HUES48 (cell line): ENCODE results near the gene POLE.

Source experiments
- H3K27ac ChIP-seq: one replicate; pipeline ENCODE4 v1.7.0; 2013; ENCODE audit warnings: low read depth, low read length, inconsistent platforms
- H3K27me3 ChIP-seq: 2 replicates; pipeline ENCODE4 v1.6.1; 2013; ENCODE audit warnings: mild to moderate bottlenecking, low read length; ENCODE audit not compliant: control insufficient read depth, insufficient read depth
- H3K36me3 ChIP-seq: 2 replicates; pipeline ENCODE4 v1.6.1; 2013; ENCODE audit warnings: low read length; ENCODE audit not compliant: control insufficient read depth, insufficient read depth
- H3K4me1 ChIP-seq: 2 replicates; pipeline ENCODE4 v1.6.1; 2013; ENCODE audit warnings: mild to moderate bottlenecking, low read length; ENCODE audit not compliant: control insufficient read depth, insufficient read depth
- H3K4me3 ChIP-seq: 2 replicates; pipeline ENCODE4 v1.5.1; 2013; ENCODE audit warnings: mild to moderate bottlenecking, low read depth, low read length
- H3K9ac ChIP-seq: 2 replicates; pipeline ENCODE4 v1.6.1; 2013; ENCODE audit warnings: mild to moderate bottlenecking, low read depth, low read length, moderate library complexity
- H3K9me3 ChIP-seq: 2 replicates; pipeline ENCODE4 v1.6.1; 2013; ENCODE audit warnings: low read length; ENCODE audit not compliant: control insufficient read depth, insufficient read depth

POLE gene

GRCh38 chr12:132623072-132623869, 63.9 kb downstream of the POLE start:
- no peak overlapping the region for H3K4me3 ChIP-seq
- H3K27ac ChIP-seq, result no peak overlapping the region
- H3K27me3 ChIP-seq, result peaks cover 15% of the 10 kb centered on the region; the same call in 1 of the 2 replicates
- no peaks in the 10 kb centered on the region for H3K9me3 ChIP-seq
- no peak overlapping the region for H3K9ac ChIP-seq
- no peaks in the 10 kb centered on the region for H3K4me1 ChIP-seq
- H3K36me3 ChIP-seq, result peaks cover 42% of the 10 kb centered on the region

GRCh38 chr12:132622437-132623071, 64.6 kb downstream of the POLE start:
- Histone ChIP-seq H3K27ac (no peak overlapping the region), H3K9ac (no peak overlapping the region), H3K4me3 (no peak overlapping the region)

GRCh38 chr12:132621657-132622435, 65.3 kb downstream of the POLE start:
- Histone ChIP-seq H3K27me3 (peaks cover 29% of the 10 kb centered on the region), H3K36me3 (peaks cover 34% of the 10 kb centered on the region), H3K9me3 (0 out of 2 replicates have a peak, but pooled peaks cover 6% of the 10 kb centered on the region), H3K4me1 (no peaks in the 10 kb centered on the region), H3K4me3 (no peak overlapping the region), H3K9ac (no peak overlapping the region), H3K27ac (no peak overlapping the region)

More at GRCh38 chr12:132622437-132623071, 64.6 kb downstream of the POLE start:
- Histone ChIP-seq H3K27me3 (peaks cover 22% of the 10 kb centered on the region), H3K4me1 (no peaks in the 10 kb centered on the region), H3K9me3 (0 out of 2 replicates have a peak, but pooled peaks cover under 1% of the 10 kb centered on the region), H3K36me3 (peaks cover 39% of the 10 kb centered on the region)

GRCh38 chr12:132620899-132621656, 66.1 kb downstream of the POLE start:
- Histone ChIP-seq H3K27me3 (peaks cover 36% of the 10 kb centered on the region), H3K36me3 (peaks cover 26% of the 10 kb centered on the region), H3K27ac (no peak overlapping the region), H3K9me3 (0 out of 2 replicates have a peak, but pooled peaks cover 7% of the 10 kb centered on the region), H3K9ac (no peak overlapping the region), H3K4me3 (no peak overlapping the region), H3K4me1 (no peaks in the 10 kb centered on the region)

- Histone ChIP-seq H3K4me1 (no peaks in the 10 kb centered on the region), H3K4me3 (no peak overlapping the region), H3K27ac (no peak overlapping the region), H3K36me3 (peaks cover 19% of the 10 kb centered on the region), H3K27me3 (peaks cover 44% of the 10 kb centered on the region), H3K9ac (no peak overlapping the region), H3K9me3 (peaks cover 12% of the 10 kb centered on the region; the same call in 1 of the 2 replicates)
These were observed 66.8 kb downstream of the POLE start for GRCh38 chr12:132620113-132620898.

GRCh38 chr12:132619386-132620112, 67.6 kb downstream of the POLE start:
- Histone ChIP-seq H3K9ac (no peak overlapping the region), H3K9me3 (peaks cover 12% of the 10 kb centered on the region; the same call in 1 of the 2 replicates), H3K4me1 (no peaks in the 10 kb centered on the region), H3K27me3 (peaks cover 51% of the 10 kb centered on the region), H3K36me3 (peaks cover 11% of the 10 kb centered on the region), H3K4me3 (no peak overlapping the region), H3K27ac (no peak overlapping the region)

- Histone ChIP-seq H3K36me3 (peaks cover 6% of the 10 kb centered on the region), H3K27ac (no peak overlapping the region), H3K9ac (no peak overlapping the region), H3K4me1 (no peaks in the 10 kb centered on the region), H3K4me3 (no peak overlapping the region), H3K27me3 (peaks cover 56% of the 10 kb centered on the region), H3K9me3 (peaks cover 12% of the 10 kb centered on the region; the same call in 1 of the 2 replicates)
These were observed 68.1 kb downstream of the POLE start for GRCh38 chr12:132619071-132619385.

- Histone ChIP-seq H3K27ac (no peak within 1 kb of the TSS), H3K27me3 (peaks cover 60% of the 10 kb centered on the region), H3K9me3 (peaks cover 12% of the 10 kb centered on the region; the same call in 1 of the 2 replicates), H3K9ac (no peak within 1 kb of the TSS), H3K4me1 (no peaks in the 10 kb centered on the region), H3K4me3 (peak within 1 kb of the TSS; percentile 59), H3K36me3 (peaks cover 2% of the 10 kb centered on the region; the same call in 1 of the 2 replicates)
These were observed 68.5 kb downstream of the POLE start, which contains the start of gene P2RX2 for GRCh38 chr12:132618683-132619043. P2RX2 (plus strand) TSS chr12:132618776; CDS start chr12:132618817, 41 bp downstream.

GRCh38 chr12:132617822-132618682, 69.1 kb downstream of the POLE start:
- Histone ChIP-seq H3K4me3 (peak overlapping the region; percentile 59), H3K27me3 (peaks cover 65% of the 10 kb centered on the region), H3K36me3 (no peaks in the 10 kb centered on the region)

More at GRCh38 chr12:132617822-132618682, 69.1 kb downstream of the POLE start:
- Histone ChIP-seq H3K9me3 (peaks cover 12% of the 10 kb centered on the region; the same call in 1 of the 2 replicates), H3K4me1 (no peaks in the 10 kb centered on the region), H3K27ac (no peak overlapping the region), H3K9ac (no peak overlapping the region)
